Mesothelial cell of epicardium (in vitro differentiated cells): ENCODE results near the gene TNNI3. TPM values are rescaled to one million over a fixed set of nuclear protein-coding genes. Genes with fewer than 3 reads are reported as not detected.
A peak's percentile ranks its signal among the peaks of the same experiment; 100 is the strongest.
"Not testable (repeated sequence)": the region's sequence is repeated elsewhere in the genome, so short reads cannot be mapped to it uniquely, and the experiment has no call there.

Source experiments
- DNase-seq, 2 experiments: peaks; one replicate each; pipeline ENCODE4 v3.0.0; 2021; ENCODE audit warnings: low spot score in 2 of 2; ENCODE audit not compliant: unreplicated experiment in 2 of 2
- H3K27ac Mint-ChIP-seq: 2 replicates; pipeline ENCODE4 v1.8.0; 2021; ENCODE audit warnings: mixed read lengths
- H3K27me3 Mint-ChIP-seq: 2 replicates; pipeline ENCODE4 v1.8.0; 2021; ENCODE audit warnings: low read depth, mixed read lengths
- H3K36me3 Mint-ChIP-seq: 2 replicates; pipeline ENCODE4 v1.8.0; 2021; ENCODE audit warnings: mixed read lengths
- H3K4me1 Mint-ChIP-seq: 2 replicates; pipeline ENCODE4 v1.8.0; 2021; ENCODE audit warnings: mixed read lengths
- H3K4me3 Mint-ChIP-seq: 2 replicates; pipeline ENCODE4 v1.8.0; 2021; ENCODE audit warnings: mild to moderate bottlenecking, moderate library complexity, mixed read lengths
- H3K9me3 Mint-ChIP-seq: 2 replicates; pipeline ENCODE4 v1.8.0; 2021; ENCODE audit warnings: mixed read lengths
- CTCF ChIP-seq: fragments of 200-600 bp; sonication (generic); IDR thresholded peaks from one replicate; pipeline ENCODE4 v1.5.0; 2021; ENCODE audit warnings: antibody characterized with exemption; ENCODE audit not compliant: unreplicated experiment
- total RNA-seq: library from RNA; stranded (reverse); gene quantifications from 3 replicates; pipeline ENCODE4 v1.2.1, GENCODE V29; 2021

Gene TNNI3
- total RNA-seq = 6.3 to 9.1 TPM (median 8.9 TPM) in 3 replicates

GRCh38 chr19:55157064-55157908, at the start of gene TNNI3:
TNNI3 (minus strand) TSS chr19:55157732; CDS start chr19:55157589, 143 bp downstream.
- no peak for TF ChIP-seq CTCF
- Mint-ChIP-seq H3K27ac (peak within 1 kb of the TSS; percentile 47), H3K4me1 (peaks cover 15% of the 10 kb centered on the region), H3K4me3 (peak within 1 kb of the TSS; percentile 67), H3K36me3 (no peaks in the 10 kb centered on the region), H3K9me3 (peaks cover under 1% of the 10 kb centered on the region), H3K27me3 (peaks cover 68% of the 10 kb centered on the region)
- no peak for DNase-seq

GRCh38 chr19:55206664-55207500, 49.4 kb upstream of the TNNI3 start:
- Mint-ChIP-seq H3K4me1 (peaks cover 22% of the 10 kb centered on the region), H3K36me3 (peaks cover 8% of the 10 kb centered on the region), H3K27me3 (peaks cover 7% of the 10 kb centered on the region), H3K4me3 (peak overlapping the region; percentile 71), H3K9me3 (no peaks in the 10 kb centered on the region), H3K27ac (peak overlapping the region; percentile 98)
- TF ChIP-seq CTCF = no peak
- peak; percentile 51 to 75 for DNase-seq

DNA sequence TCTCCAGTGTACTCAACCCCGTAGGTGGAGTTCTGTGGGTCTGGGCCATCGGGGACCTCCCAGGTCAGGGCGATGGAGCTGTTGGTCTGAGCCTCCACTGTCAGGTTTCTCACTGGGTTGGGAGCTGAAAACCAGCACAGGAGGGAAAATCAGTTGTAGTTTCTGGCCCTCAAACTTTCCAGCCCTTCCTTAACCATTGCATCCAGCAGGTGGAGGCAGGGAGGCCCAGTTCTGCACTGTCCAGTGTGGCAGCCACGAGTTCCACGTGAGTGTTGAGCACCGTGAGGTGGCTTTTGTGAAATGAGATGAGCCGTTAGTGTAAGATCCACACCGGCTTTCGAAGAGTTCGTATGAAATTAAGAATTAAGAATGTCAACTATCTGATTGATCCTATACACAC, 44.7 kb upstream of the TNNI3 start:
- not testable (repeated sequence) for H3K27ac Mint-ChIP-seq, H3K9me3 Mint-ChIP-seq, DNase-seq, H3K4me3 Mint-ChIP-seq, H3K4me1 Mint-ChIP-seq
- peaks cover 16% of the 10 kb centered on the region for H3K27me3 Mint-ChIP-seq
- peaks cover 11% of the 10 kb centered on the region for H3K36me3 Mint-ChIP-seq

DNA sequence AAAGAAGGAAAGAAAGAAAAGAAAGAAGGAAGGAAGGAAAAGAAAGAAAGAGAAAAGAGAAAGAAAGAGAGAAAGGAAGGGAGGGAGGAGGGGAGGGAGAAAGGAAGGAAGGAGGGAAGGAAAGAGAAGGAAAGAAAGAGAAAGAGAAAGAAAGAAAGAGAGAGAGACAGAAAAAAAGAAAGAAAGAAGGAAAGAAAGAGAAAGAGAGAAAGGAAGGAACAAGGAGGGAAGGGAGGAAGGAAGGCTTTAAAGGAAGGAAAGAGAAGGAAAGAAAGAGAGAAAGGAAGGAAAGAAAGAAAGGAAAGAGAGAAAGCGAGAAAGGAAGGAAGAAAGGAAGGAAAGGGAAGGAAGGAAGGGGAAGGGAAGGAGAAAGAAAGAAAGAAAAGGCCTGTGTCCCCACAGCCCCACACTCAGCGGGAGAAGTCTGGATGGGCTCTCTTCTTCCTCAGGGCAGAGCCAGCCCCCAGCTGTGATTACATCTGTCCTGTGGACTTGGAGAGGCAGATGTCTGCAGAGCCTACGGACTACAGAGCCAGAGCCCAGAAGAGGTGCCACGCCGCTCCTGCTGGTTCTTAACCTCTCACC, 42.2 kb upstream of the TNNI3 start:
- no peak overlapping the region for H3K27ac Mint-ChIP-seq
- no peaks in the 10 kb centered on the region for H3K4me1 Mint-ChIP-seq
- H3K27me3 Mint-ChIP-seq = peaks cover 16% of the 10 kb centered on the region
- no peak for TF ChIP-seq CTCF
- no peaks in the 10 kb centered on the region for H3K9me3 Mint-ChIP-seq
- H3K4me3 Mint-ChIP-seq = no peak overlapping the region
- peaks cover 15% of the 10 kb centered on the region for H3K36me3 Mint-ChIP-seq
- DNase-seq = no peak

DNA sequence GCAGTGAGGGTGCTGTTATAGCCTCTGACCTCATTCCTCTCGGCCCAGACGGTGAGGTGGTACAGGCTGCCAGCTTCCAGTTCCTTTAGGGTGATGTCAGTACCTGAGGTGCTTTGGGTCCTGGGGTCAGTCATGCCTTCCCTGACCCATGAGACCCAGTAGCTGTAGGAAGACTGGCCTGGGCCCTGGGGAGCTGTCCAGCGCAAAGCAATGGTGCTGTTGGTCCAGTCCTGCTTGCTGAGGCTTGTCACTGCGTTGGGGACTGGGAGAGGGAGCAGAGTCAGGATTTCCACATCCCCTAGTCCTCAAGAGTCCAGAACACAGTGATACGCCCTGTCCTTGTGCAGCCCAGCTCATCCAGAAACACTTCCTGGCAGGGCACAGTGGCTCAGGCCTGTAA, 41.1 kb upstream of the TNNI3 start:
- H3K27ac Mint-ChIP-seq = no peak overlapping the region
- H3K27me3 Mint-ChIP-seq = peaks cover 15% of the 10 kb centered on the region
- no peak for TF ChIP-seq CTCF
- no peak overlapping the region for H3K4me3 Mint-ChIP-seq
- DNase-seq = no peak
- peaks cover 13% of the 10 kb centered on the region for H3K36me3 Mint-ChIP-seq
- H3K9me3 Mint-ChIP-seq = no peaks in the 10 kb centered on the region
- no peaks in the 10 kb centered on the region for H3K4me1 Mint-ChIP-seq

GRCh38 chr19:55197528-55197927, 40.0 kb upstream of the TNNI3 start:
- peaks cover 12% of the 10 kb centered on the region for H3K36me3 Mint-ChIP-seq
- no peak for TF ChIP-seq CTCF
- no peak overlapping the region for H3K4me3 Mint-ChIP-seq
- H3K9me3 Mint-ChIP-seq = no peaks in the 10 kb centered on the region
- no peaks in the 10 kb centered on the region for H3K4me1 Mint-ChIP-seq
- H3K27me3 Mint-ChIP-seq = peaks cover 18% of the 10 kb centered on the region
- no peak for DNase-seq
- H3K27ac Mint-ChIP-seq = no peak overlapping the region
